Heart left ventricle (tissue), 16 donors: ENCODE data around the gene CHTF18. TPM values are rescaled to one million over a fixed set of nuclear protein-coding genes. Genes with fewer than 3 reads are reported as not detected.

Experiments used
- ATAC-seq, 4 donors: fragments of 200-7000 bp; cut with Tn5 transposase; one replicate each; pipeline ENCODE4 v1.9.1; 2020 to 2022; ENCODE audit warnings: moderate library complexity in 4 of 4, mild to moderate bottlenecking in 3 of 4, moderate number of reproducible peaks in 1 of 4
- DNase-seq, 5 donors: peaks; one replicate each; pipeline ENCODE4 v3.0.0-alpha.2; 2020
- H3K27ac ChIP-seq, 12 donors: fragments of 200-600 bp; sonication (generic) in 4 of 12; one replicate each; pipeline versions ENCODE4 v1.5.0 to v1.8.0; 2016 to 2022; ENCODE audit warnings: mild to moderate bottlenecking in 2 of 12
- H3K27me3 ChIP-seq, 9 donors: fragments of 200-600 bp; sonication (generic) in 2 of 9; one replicate each; pipeline versions ENCODE4 v1.5.1 to v1.8.0; 2016 to 2022; ENCODE audit warnings: mild to moderate bottlenecking in 3 of 9
- H3K36me3 ChIP-seq, 9 donors: fragments of 200-600 bp; sonication (generic) in 2 of 9; one replicate each; pipeline versions ENCODE4 v1.5.0 to v1.8.0; 2018 to 2022; ENCODE audit warnings: mild to moderate bottlenecking in 2 of 9
- H3K4me1 ChIP-seq, 12 donors: fragments of 200-600 bp; sonication (generic) in 4 of 12; one replicate each; pipeline versions ENCODE4 v1.5.0 to v1.8.0; 2016 to 2022; ENCODE audit warnings: mild to moderate bottlenecking in 3 of 12
- H3K4me3 ChIP-seq, 12 donors: fragments of 200-600 bp; sonication (generic) in 4 of 12; one replicate each; pipeline versions ENCODE4 v1.5.0 to v1.8.0; 2017 to 2022; ENCODE audit warnings: mild to moderate bottlenecking in 9 of 12, moderate library complexity in 4 of 12
- H3K9me3 ChIP-seq, 12 donors: fragments of 200-600 bp; sonication (generic) in 4 of 12; one replicate each; pipeline versions ENCODE4 v1.5.0 to v1.8.0; 2016 to 2022; ENCODE audit warnings: mild to moderate bottlenecking in 1 of 12
- CTCF ChIP-seq, 12 donors: fragments of 200-600 bp; sonication (generic) in 4 of 12; IDR thresholded peaks; one replicate each; pipeline versions ENCODE4 v1.5.0 to v1.8.0; 2018 to 2022; ENCODE audit warnings: antibody characterized with exemption in 12 of 12, mild to moderate bottlenecking in 5 of 12
- POLR2A ChIP-seq, 2 donors: fragments of 450-650 bp; IDR thresholded peaks; one replicate each; pipeline ENCODE4 v1.6.1; 2017; ENCODE audit warnings: antibody characterized with exemption in 2 of 2, mild to moderate bottlenecking in 2 of 2, moderate library complexity in 2 of 2
- WGBS, 4 donors: extraction: QIAGEN DNeasy Blood & Tissue Kit in 2 of 4; methylation state at CpG; one replicate each; pipeline versions ENCODE4 v1.1.5 to v1.1.7; 2013 to 2018; 5-methylcytosine and 5-hydroxymethylcytosine counted together
- intact Hi-C, 10 donors: fragments of 100-400 bp; cut with DNase I; formaldehyde crosslinking; loops; one replicate each; pipeline versions ENCODE4 v1.11.1 to v1.14.2; 2022
- polyA plus RNA-seq, 2 donors: library from polyadenylated mRNA; stranded (reverse); fragments of 200-250 nt; gene quantifications; one replicate each; pipeline ENCODE4 v1.2.3, GENCODE V29; 2013
- total RNA-seq, 9 donors: library from RNA; depleted of rRNA in 2 of 9; stranded (reverse); fragments of >200 nt in 2 of 9; fragmentation: NEBNext Ultra II Directional in 3 of 9; extraction: Animal tissue kit (Norgen Biotek cat#: 25700) in 3 of 9; gene quantifications; one replicate each; pipeline versions ENCODE4 v1.1.0 to v1.2.4, GENCODE V29; 2016 to 2023
- donor health status: ischemic (EF 13 %, LVEDD 7.1; RV severe dilation, severe dysfunction).
- donor health status: healthy with polysubstance abuse.
- donor health status: DM: no; HTN: yes; CAD: no.
- donor health status: DM: no; HTN: no; CAD: no.
- donor health status: ischemic (EF 25% LVEDD 6.9; RV normal size, moderate dysfunction).
- donor health status: ischemic (EF 25% LVEDD 5.7; RV mildly dilated, moderate dysfunction).
- donor health status: healthy.
- donor health status: DM: yes; HTN: yes; CAD: no.
- donor health status: ischemic (EF 35%, LVEDD 5.7; RV mildly dilated, moderate dysfunction).
- donor health status: nonischemic (EF 11% LVEDD 7.7; RV severe dilation, severe dysfunction).
- donor health status: DM: yes; HTN: yes; CAD: no.
- donor health status: PGD.
- donor health status: ischemic (EF 29% LVEDD 5.4; RV normal size, mild dysfunction).
- donor health status: nonischemic (EF 23%, LVEDD 6.1; RV moderate dilation, normal function).

CHTF18 gene
- total and polyA plus RNA-seq, 11 donors: 0.83 to 15.0 (median 3.9) TPM

- H3K4me1 ChIP-seq: no peaks in the 10 kb centered on the region
- H3K9me3 ChIP-seq: no peaks in the 10 kb centered on the region
- intact Hi-C loops: no loop called here
- no peak overlapping the region for H3K27ac ChIP-seq
- H3K36me3 ChIP-seq: no peaks in the 10 kb centered on the region
- 18 to 24% (median 23%) methylated on average over 15 to 16 of the region's 16 CpGs for WGBS, 4 donors
- no peak overlapping the region for H3K4me3 ChIP-seq
- DNase-seq: no peak
- no peak for ATAC-seq
- TF ChIP-seq CTCF (IDR thresholded peaks at IDR 0.05): no peak
- no peak for TF ChIP-seq POLR2A (IDR thresholded peaks at IDR 0.05)
- peaks cover 3 to 55% (median 12%) of the 10 kb centered on the region in 9 donors for H3K27me3 ChIP-seq
These were observed 10.6 kb upstream of the CHTF18 start for GRCh38 chr16:777826-778225.

GRCh38 chr16:778447-778846, 10.0 kb upstream of the CHTF18 start:
- intact Hi-C loops: no loop called here
- peaks cover 0 to under 1% (median 0%) of the 10 kb centered on the region in 12 donors for H3K4me1 ChIP-seq
- DNase-seq (no peak), ATAC-seq (no peak)
- peaks cover 7 to 61% (median 12%) of the 10 kb centered on the region in 9 donors for H3K27me3 ChIP-seq
- TF ChIP-seq CTCF (IDR thresholded peaks at IDR 0.05): no peak
- no peak for TF ChIP-seq POLR2A (IDR thresholded peaks at IDR 0.05)
- H3K9me3 ChIP-seq: no peaks in the 10 kb centered on the region
- WGBS, 4 donors: 77 to 84% (median 81%) methylated on average over 11 of the region's 11 CpGs
- no peaks in the 10 kb centered on the region for H3K36me3 ChIP-seq
- no peak overlapping the region for H3K4me3 ChIP-seq
- H3K27ac ChIP-seq: no peak overlapping the region

- TF ChIP-seq POLR2A (IDR thresholded peaks at IDR 0.05) (no peak), CTCF (IDR thresholded peaks at IDR 0.05) (no peak)
- 83 to 92% (median 86%) methylated on average over 6 of the region's 6 CpGs for WGBS, 4 donors
- Histone ChIP-seq H3K4me3 (no peak overlapping the region), H3K9me3 (no peaks in the 10 kb centered on the region), H3K4me1 (peaks cover 0 to 6% (median 0%) of the 10 kb centered on the region in 12 donors), H3K27me3 (peaks cover 7 to 57% (median 12%) of the 10 kb centered on the region in 9 donors), H3K27ac (no peak overlapping the region), H3K36me3 (no peaks in the 10 kb centered on the region)
- no peak for DNase-seq
- intact Hi-C loops: no loop called here
- no peak for ATAC-seq
These were observed 9.4 kb upstream of the CHTF18 start for GRCh38 chr16:778909-779527.

GRCh38 chr16:779561-779960, 8.9 kb upstream of the CHTF18 start:
- no peak overlapping the region for H3K4me3 ChIP-seq
- ATAC-seq (no peak), DNase-seq (no peak)
- peaks cover 0 to 8% (median 0%) of the 10 kb centered on the region in 12 donors for H3K4me1 ChIP-seq
- TF ChIP-seq CTCF (IDR thresholded peaks at IDR 0.05): no peak
- no peak for TF ChIP-seq POLR2A (IDR thresholded peaks at IDR 0.05)
- no peaks in the 10 kb centered on the region for H3K36me3 ChIP-seq
- WGBS, 4 donors: 69 to 75% (median 72%) methylated on average over 3 to 13 of the region's 13 CpGs
- intact Hi-C loops: no loop called here
- peaks cover 7 to 53% (median 12%) of the 10 kb centered on the region in 9 donors for H3K27me3 ChIP-seq
- H3K27ac ChIP-seq: no peak overlapping the region
- H3K9me3 ChIP-seq: no peaks in the 10 kb centered on the region
